Hematopoietic multipotent progenitor cell (in vitro differentiated cells): ENCODE data around the gene PRDM15. TPM values are rescaled to one million over a fixed set of nuclear protein-coding genes. Genes with fewer than 3 reads are reported as not detected.

Experiments
- DNase-seq, 3 donors: peaks; one replicate each; pipeline ENCODE4 v3.0.0-alpha.2; 2011 to 2015; ENCODE audit warnings: low read depth in 2 of 3, low spot score in 2 of 3
- total RNA-seq: library from RNA; depleted of rRNA; stranded (reverse); fragments of >200 nt; gene quantifications from one replicate; pipeline ENCODE4 v1.2.3, GENCODE V29; 2012

Gene PRDM15
- total RNA-seq, 1 donor: 13.5 TPM

- DNase-seq: no peak
These were observed 50.2 kb downstream of the PRDM15 start for GRCh38 chr21:41828884-41829360.

DNA sequence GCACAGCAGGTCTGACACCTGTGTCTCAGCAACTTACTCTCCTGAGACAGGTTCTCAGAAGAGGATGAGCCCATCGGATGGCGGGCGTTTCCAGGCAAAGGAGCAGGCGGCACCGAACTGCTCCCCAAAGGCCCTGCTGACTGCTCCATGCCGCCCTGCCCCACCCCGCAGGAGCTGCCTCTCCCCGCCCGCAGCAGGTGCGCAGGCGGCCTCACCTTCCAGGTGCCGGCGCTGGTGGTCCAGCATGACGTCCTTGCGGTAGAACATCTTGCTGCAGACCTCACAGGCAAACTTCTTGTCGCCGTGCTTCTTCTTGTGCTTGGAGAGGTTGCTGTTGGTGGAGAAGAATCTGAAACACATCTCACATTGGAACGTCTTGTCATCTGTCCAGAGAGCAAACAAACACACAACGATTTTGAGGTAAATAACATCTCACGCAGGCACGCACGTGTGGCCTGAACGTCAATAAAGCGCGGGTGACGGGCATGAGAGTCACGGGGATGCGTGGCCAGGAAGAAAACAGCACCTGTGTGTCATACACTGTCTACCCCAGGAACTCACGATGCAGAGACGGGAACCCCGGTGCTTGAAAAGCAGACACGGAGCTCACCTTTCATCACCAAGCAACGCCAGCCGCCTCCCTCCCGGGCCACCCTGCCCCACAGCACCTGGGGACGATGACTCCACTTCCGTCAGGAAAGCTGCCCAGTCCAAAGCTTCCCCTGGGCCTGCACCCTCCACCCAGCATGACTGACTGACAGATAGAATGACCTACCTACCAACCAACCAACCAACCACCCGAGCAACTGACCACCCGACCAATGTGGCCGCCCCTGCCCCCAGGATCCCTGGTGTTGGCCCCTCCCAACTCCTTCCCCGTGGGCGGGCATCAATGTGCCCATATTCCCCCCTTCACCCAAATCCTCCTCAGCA lies 50.9 kb downstream of the PRDM15 start:
- DNase-seq: no peak

GRCh38 chr21:41825881-41826280 lies 53.3 kb downstream of the PRDM15 start:
- no peak for DNase-seq

- DNase-seq: no peak
These were observed 53.9 kb downstream of the PRDM15 start for GRCh38 chr21:41825216-41825615.

DNA sequence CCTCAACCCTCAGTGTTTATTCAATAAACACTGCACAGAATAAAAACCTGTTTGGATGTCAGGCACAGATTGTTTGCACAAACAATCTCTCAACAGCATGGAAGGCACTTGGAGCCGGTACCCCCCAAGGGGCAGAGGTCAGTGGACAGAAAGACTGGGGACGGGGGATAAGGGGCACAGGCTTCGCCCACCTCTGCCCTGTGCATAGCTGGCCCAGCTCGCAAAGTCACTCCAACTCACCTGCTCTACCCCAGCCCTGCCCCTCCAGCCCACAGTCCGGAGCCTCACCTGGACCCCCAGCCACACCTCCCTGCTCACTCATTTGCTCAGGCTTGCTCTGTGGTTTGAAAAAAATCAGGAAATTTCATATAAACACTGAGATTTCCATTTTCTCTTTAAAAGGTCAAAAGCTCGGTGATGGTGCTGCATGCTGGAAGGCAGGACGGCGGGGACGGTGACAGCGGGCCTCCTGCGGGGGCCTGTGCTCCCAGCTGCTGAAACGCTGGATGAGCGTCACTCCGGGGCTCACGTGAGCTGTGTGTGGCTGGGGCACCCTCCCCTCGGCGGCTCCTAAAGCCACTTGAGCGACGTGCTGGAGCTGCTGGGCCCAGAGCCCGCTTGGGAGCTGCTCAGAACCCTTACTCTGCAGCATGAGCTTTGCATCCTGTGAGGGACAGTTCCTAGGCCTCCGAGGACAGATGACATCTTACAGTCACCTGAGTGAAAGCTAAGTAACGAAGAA lies 54.5 kb downstream of the PRDM15 start:
- DNase-seq: no peak

GRCh38 chr21:41823906-41824305 lies 55.2 kb downstream of the PRDM15 start:
- DNase-seq: no peak

DNA sequence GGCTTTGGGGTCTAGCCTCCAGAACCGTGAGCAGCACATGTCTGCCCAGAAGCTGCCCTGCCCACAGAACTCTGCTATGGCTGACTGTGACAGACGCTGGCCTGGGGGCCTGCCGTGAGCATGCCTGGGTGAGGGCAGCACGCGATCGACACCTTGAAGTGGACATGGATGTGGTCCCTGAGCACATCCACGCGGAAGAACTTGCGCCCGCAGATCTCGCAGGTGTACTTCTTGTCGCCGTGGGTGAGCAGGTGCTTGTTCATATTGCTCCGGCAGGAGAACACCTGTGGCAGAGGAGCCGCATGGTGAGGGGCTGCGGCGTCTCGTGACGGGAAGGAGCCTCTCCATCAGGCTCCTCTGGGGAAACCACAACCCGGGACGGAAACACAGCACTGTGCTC lies 56.0 kb downstream of the PRDM15 start:
- no peak for DNase-seq

- DNase-seq: no peak
These were observed 57.2 kb downstream of the PRDM15 start for GRCh38 chr21:41821756-41822431.

GRCh38 chr21:41821081-41821755 lies 57.9 kb downstream of the PRDM15 start:
- DNase-seq: no peak

DNA sequence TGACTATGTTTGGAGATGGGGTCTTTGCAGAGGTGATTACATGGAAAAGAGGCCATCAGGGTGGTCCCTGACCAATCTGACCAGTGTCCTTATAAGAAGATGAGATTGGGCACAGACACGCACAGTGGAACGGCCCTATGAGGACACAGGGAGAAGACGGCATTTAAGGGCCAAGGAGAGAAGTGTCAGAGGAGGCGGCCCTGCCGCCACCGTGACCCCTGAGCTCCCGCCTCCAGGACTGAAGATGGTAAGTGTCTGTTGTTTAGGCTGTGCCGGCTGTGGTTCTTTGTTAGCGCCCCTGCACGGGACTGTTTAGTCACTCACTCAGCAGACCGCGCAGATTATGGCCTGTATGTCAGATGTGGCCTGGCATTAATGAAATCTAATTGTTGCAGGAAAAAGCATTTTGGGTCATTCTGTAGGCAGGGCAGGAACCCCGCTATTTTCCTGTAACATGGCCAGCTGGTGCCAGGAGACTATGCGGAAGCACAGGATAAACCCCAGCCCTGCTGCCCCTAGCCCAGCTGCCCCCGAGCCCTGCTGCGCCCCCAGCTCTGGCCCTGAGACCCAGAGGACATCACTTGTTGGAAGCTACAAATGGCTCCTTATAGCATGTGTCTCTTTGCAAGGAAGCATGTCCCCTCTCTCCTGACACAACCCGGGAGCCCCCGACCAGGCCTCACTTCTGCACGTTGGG lies 58.6 kb downstream of the PRDM15 start:
- no peak for DNase-seq

DNA sequence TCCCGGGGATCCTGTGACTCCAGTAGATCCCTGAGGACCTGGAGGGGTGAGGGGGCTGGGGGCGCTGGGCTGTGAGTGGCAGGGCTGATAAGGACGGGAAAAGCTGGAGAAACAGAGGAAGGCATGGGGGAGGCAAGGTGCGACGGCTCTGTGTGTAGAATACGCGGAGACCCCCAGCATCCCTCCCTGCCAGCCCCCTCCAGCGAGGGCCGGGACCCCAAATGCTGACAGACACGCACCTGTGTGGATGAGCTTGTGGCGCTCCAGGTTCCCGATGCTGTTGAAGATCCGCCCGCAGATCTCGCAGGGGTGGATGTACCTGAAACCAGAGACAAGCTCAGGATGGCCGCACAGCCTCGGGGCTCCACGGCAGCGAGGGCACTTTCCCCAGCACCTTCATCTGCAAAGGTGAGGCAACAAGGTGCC lies 59.3 kb downstream of the PRDM15 start:
- no peak for DNase-seq

GRCh38 chr21:41819236-41819855 lies 59.8 kb downstream of the PRDM15 start:
- no peak for DNase-seq

GRCh38 chr21:41817877-41818855 lies 61.0 kb downstream of the PRDM15 start:
- no peak for DNase-seq

GRCh38 chr21:41817228-41817627 lies 61.9 kb downstream of the PRDM15 start:
- peak in 2 of 3 donors; percentile 59 to 78 for DNase-seq

- DNase-seq: peak; percentile 22 to 72 (median 60)
These were observed 62.5 kb downstream of the PRDM15 start for GRCh38 chr21:41816583-41817165.

DNA sequence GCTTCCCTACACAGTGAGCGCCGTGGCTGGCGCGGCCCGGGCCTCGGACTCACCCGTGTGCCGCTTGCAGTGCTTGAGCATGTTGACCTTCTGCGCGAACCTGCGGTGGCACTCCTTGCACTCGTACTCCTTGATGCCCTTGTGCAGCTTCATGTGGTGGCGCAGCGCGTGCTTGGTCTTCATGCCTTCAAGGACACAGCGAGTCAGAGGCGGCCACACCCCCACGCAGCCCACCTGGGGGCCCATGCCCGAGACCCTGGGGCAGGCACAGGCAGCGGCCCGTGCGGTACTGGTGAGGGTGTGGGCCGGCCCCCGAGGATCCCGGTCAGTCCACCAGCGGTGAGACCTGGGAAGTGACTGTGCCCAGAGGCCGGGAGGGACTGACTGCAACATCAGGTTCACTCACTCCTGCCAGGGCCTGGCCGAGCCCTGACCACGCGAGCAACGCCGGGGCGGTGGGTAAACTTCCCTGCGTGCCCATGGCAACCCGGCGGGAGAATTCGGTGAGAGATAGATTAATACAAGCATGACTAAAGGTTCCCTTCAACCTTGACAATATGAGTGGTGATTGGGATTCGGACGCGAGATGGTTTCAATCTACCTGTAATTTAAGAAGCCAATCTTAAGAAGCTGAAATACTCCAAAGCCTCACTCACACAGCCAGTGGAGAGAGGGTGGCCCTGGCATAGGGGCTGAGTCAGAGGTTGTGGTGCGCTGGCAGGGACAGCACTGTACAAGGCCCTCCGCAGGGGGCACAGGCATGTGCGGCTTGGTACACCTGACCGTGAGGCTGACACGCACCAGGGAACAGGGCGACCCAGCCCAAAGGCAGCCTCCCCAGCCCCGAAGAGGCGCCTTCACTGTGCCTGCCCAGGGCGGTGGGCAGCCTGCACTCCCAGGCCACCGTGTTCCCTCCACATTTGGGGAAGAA lies 63.2 kb downstream of the PRDM15 start:
- DNase-seq: no peak

DNA sequence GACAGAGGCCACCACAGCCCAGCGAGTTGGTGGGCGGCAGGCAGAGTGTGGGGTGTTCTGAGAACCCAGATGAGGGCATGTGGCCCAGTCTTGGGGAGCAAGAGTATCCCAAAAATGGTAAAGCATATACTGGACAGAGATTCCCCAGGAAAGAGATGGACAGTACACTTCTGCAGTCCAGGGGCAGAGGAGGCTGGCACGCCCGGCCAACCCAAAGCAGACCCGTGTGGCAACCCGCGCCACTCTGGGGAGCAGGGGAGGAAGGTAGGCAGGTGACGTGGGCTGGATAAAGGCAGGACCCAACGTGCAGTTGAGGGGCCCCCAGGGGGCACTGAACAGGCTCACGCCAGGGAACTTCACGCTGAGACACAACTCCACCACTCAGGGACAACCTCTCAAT lies 65.9 kb downstream of the PRDM15 start:
- DNase-seq: no peak
